ENCODE results near the gene FGD2.

The FGD2 gene

DNA sequence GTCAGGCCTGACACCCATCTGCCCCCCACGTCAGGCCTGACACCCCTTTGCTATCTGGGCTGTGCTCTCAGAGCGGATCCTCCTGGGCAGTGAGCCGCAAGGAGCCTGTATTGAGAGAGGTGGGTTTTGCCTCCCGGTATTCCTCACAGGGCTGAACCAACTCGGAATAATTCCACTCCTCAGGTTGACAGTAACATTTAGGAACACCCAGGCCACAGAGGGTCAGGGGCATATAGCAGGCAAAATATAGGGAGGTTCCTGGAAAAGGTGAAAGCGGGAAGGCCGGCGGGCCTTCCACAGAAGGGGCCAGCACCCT lies 6.8 kb upstream of the FGD2 start:
- no peak for DNase-seq

DNA sequence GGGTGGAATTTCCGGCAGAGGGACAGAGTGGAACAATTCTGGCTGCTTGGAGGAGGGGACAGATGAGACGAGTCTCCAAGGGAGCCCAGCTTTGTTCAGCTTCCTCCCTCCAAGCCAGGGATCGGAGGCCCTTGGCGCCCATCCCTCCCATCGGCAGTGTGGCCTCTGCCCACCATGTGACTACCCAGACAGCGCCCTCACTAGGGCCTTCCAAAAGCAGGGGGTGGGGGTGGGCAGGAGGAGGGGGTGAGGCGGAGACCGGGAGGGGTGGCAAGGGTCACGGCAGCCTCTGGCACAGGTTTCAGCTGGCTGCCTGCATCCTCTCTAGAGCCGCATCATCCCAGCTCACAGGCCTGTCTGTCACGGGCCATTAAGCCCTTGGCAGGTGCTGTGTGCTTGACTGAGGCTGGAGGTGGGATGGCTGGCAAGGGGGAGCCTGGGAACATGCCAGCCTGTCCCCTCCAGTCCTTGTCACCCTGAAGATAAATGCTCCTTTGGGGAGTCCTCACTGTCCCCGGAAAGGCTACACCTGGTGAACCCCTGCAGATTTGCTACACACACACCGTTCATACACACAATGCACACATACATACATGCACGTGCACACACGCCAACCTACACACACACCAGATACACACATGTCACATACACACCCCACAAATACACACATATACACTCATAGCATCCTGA lies 6.2 kb upstream of the FGD2 start:
- peak; percentile 89 for DNase-seq

DNA sequence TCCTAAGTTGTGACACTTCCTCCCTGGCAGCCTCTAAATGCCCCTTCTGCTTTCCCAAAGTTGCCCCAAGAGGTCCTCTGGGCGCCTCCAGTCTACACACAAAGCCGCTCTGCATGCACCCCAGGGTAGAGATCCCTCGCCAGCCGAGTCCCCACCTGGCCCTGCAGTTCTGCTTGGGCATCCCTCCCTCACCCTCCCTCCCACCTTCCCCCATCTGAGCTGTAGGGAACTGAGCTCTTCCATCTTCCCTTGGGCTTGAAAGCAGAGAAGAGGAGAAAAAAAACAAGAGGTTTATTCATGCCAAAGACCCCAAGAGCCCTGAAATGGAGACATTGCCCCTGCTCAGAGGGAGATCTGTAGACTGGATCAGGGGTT lies 5.7 kb upstream of the FGD2 start:
- peak; percentile 26 for DNase-seq

DNA sequence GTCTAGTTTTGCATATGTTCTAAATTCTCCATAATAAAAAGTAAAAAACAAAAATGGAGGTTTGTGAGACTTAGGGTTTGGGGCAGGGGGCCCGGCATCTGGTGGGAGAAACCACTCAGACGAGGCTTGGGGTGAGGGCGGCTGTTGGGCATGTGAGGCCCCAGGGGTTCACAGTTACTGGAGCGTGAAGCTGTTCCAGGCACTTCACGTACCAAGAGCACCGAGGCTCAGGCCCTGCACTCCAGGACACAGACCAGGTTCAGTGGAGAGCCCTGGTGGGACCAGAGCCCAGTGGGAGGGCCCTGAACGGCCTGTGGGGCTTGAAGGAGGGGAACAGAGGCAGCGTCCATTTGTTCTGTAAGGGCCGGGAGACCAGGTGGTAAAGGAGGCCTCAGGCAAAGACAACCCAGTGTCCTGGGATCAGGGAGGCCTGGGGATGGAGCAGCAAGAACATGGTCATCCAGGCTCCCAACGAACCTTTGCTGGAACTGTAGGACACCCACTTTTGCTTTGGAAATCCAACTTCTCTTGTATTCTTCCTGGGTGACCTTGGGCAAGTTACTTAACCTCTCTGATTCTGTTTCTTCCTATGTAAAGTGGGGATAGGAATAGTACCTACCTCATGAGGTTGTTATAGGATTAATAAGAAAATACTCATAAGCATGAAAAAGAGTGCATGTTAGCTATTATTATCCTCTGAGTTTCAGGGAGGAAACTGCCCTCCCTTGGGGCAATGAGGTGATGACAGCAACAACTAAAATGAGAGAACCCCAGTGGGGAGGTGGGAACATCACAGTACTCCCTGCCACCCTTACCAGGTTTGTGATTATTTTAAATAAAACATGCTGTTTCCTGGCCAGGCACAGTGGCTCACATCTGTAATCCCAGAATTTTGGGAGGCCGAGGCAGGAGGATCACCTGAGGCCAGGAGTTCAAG lies 1.1 kb upstream of the FGD2 start:
- DNase-seq, result no peak

DNA sequence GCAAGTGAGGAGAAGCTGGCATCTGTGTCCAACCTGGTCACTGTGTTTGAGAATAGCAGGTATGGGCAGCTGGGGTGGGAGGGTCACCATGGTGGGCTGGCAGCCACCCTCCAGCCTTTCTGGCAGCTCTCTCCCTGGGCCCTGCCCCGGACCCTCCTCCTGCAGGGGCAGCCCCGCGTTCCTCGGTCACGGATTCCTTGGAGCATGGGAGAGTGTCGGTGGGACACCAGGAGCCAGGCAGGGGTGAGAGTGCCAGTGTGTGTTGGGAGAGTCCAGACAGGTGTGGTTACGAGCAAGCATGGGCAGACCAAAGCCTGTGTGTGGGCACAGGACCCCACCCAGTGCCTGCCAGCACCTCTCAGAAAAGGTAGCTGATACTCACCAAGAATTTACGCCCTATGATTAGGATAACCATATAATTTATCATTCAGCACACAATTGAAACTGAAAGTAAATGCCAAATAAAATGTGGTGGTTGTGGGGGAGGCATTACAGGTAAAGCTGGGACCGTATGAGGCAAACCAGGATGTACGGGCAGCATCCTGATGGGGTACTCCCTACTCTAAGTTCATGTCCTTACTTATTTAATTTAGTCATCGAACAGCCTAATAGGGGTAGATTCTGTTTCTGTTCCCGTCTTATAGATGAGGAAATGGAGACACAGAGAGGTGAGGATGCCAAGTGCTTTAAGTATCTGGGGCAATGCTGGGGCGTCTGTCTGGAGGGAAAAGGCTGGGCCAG lies 542 bp downstream of the FGD2 start:
- DNase-seq, result no peak

DNA sequence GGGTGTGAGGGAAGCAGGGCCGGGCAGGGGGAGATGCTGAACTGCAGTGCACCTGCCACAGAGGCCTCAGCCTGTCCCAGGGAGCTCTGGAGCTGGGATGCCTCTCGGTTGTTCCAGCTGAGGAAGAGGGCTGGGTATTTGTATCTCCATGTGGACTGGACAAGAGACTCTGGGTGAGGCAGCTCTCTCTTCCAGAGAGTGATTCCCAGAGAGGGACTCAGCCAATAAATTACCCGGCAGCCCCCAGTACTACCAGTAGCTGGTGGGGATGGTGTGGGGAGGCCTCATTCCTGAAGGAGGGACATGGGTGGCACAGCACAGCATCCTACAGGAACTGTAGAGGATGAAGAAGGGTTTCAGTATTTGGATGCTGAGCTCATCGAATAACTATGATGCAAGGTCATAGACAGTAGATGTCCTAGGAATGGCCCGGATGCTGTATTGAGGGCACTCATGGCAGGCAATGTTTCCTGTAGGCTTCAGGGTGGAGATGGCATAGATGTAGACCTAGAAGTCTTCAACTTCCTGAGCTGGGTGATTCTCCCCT lies 1.4 kb downstream of the FGD2 start:
- DNase-seq, result no peak

DNA sequence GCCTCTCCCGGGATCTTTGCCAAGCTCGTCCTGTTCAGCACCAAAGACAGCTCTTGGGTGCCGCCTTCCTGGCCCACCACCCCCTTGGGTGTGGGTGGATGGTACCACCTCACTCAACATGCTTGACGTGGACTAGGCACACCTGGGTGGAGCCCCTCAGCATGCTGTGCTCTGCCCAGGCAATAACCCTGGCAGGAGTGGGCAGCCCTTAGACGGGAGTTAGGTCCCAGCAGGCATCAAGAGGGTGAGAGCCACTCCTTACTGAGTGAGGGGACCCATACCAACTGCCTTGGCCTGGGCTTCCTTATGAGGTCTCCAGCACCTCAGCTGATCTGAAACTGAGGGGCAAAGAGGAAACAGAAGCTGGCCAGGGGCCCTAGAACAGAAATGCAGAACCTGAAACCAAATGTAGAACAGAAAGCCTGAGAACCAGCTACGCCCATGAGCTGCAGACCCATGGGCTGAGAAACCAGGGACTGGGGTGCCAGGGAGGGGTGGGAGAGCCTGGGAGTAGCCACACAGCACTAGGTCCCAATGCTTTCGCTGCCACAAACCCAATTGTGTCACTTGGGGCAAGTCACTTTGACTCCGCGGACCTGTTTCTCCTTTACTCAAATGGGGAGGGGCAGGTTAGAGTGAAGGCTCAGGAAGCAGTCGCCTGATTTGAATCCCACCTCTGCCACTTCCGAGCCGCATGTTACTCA lies 2.0 kb downstream of the FGD2 start:
- no peak for DNase-seq

DNA sequence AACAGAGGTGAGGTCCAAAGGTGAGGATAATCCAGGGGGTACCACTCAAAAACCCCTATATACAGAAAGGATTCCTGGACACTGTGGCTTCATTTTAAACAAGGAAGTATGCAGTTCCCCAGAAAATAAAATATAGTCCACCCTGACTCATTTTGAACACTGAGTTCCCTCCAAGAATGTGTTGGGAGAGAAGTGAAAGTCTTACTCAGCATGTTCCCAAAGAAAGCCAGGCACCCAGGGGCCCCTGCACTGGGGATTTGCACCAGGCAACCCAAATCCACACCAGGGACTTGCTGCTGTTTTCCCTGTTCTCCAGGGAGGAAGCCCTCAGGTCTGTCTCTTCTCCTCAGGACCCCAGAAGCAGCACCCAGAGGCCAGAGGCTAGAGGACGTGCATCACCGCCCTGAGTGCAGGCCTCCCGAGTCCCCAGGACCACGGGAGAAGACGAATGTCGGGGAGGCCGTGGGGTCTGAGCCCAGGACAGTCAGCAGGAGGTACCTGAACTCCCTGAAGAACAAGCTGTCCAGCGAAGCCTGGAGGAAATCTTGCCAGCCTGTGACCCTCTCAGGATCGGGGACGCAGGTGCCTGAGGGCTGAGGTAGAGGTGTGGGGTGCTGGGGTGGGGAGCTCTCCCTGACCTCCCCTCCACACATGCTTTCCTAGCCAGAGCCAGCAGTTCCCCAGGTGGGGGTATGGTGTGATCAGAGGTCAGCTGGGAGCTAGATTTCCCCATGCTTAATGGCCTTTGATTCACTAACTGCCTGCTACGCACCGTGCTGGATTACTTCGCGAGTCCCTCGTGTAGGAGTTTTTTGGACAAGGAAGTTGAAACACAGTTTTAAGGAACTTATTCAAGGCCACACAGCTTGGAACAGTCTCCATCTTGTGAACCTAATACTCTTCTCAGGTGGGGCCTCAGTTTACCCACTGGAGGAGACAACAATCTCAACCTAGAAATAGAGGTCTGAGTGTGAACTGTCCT lies 3.3 kb downstream of the FGD2 start:
- no peak for DNase-seq

DNA sequence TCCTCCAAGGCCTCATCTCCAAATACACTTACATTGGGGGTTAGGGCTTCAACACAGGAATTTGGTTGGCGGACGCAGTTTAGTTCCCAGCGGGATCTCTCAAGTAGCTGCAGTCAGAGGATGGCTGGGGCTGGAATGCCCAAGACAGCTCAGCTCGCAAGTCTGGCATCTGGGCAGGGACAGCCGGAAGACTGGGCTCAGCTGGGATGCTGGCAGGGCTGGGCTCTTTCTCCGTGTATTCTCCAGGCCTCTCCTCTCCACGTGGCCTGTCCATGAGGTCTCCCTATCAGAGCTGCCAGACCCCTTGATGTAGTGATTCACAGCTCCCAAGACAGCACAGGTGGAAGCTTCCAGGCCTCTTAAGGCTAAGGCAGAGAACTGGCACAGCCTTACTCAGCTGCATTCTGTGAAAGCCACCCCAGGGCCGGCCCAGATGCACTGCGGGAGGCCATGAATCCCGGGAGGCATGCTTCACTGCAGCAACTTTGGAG lies 5.0 kb downstream of the FGD2 start:
- DNase-seq, result no peak

DNA sequence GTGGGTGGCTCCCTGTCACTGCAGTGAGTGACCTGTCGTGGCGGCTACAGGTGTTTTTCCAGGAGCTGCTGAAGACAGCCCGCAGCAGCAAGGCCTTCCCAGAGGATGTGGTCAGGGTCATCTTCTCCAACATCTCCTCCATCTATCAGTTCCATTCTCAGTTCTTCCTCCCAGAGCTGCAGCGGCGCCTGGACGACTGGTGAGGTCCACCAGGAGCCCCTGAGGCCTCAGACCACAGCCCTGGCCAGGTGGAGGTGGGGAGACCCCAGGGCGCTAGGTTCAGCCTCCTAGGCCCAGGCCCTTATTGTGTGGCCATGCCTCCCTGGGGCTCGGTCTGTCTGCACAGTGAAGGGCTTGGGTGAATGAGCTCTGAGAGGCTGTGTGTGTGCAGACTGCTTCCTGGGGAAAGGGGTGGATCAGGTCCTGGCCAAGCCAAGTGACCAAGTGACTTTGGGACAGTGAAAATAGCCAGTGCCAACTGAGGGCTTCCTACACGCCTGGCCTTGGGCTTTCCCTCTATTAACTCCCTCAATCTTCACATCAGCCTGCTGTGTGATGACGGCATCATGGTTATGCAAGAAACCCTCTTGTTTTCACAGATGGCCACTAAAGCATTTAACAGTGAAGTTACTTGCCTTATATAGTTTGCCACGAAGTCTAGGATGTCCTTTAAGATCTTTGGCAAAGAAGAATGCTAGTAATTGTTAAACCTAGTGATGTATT lies 6.4 kb downstream of the FGD2 start:
- DNase-seq, result no peak

DNA sequence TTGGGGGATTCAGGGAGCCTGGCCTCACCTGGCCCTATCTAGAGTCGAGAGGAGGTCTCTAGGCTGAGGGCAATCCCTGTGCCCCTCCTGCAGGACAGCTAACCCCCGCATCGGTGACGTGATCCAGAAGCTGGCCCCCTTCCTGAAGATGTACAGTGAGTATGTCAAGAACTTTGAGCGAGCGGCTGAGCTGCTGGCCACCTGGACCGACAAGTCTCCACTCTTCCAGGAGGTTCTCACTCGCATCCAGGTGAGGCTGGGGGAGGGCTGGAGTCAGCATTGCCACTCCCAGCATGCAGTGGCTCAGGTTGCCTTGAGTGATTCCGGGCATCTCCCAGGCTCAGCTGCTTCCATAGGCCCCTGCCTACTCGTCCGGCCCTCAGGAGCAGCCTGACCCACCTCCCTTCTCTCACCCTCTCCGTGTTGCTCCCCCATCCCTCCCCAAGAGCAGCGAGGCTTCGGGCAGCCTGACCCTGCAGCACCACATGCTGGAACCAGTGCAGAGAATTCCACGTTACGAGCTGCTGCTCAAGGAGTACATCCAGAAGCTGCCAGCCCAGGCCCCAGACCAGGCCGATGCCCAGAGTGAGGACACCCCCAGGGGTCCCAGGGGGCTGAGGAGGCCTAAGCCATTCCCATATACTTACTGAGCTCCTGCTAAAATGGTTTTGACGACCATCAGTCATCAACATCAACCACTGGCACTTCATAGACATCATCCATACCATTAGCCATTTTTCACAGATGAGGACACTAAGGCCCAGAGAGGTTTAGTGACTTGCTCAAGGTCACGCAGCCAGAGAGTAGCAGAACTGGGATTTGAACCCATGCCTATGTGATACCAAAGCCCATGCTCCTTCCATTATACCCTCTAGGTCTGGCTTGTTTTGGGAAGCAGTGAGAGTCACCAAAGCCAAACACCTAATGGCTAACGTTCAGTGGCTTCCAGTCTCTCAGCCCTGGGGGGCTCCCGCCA lies 8.3 kb downstream of the FGD2 start:
- DNase-seq, result no peak

DNA sequence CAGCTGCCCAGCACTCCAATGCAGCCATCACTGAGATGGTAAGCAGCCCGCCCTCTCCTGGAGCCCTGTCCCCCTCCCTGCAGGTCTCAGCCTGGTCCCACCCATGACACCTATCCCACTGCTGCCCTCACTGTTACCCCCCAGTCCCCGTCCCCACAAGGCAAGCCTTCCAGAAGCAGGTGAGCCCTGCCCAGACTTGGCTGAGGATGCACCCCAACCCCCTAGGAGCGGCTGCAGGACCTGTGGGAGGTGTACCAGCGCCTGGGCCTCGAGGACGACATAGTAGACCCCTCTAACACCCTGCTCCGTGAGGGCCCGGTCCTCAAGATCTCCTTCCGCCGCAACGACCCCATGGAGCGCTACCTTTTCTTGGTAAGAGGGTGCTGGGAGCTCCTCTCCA lies 9.2 kb downstream of the FGD2 start:
- DNase-seq, result no peak

DNA sequence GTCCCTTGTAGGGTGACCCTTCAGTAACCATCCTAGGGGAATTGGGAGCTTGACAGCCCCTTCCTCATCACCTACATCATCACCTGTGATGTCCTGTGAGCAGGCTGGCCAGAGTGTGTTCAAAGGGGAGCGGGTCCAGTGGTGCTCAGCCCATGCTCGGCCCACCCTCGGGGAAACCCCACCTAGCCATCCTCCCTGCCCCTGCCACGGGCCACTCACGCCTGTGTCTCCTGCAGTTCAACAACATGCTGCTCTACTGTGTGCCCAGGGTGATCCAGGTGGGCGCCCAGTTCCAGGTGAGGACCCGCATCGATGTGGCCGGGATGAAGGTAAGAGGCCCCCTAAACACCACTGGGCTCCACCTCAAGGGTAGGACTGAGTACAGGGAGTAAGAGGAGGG lies 10.1 kb downstream of the FGD2 start:
- no peak for DNase-seq

DNA sequence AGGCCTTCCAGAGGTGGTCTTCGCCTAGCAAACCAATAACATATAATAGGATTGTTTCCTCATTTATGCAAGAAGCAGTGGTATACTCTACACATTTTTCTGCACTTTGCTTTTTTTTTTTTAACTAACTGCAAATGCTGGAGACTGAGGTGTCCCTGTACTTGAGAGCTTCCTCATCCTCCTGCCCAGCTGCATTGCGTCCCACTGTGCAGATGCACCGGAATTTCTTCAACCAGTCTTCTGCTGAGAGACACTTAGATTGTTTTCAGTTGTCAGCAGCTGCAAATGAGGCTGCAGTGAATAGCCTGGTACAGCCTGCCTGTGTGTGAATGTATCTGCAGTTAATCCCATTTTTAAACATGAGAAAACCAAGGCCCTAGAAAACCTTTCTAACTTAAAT lies 11.5 kb downstream of the FGD2 start:
- DNase-seq, result no peak

DNA sequence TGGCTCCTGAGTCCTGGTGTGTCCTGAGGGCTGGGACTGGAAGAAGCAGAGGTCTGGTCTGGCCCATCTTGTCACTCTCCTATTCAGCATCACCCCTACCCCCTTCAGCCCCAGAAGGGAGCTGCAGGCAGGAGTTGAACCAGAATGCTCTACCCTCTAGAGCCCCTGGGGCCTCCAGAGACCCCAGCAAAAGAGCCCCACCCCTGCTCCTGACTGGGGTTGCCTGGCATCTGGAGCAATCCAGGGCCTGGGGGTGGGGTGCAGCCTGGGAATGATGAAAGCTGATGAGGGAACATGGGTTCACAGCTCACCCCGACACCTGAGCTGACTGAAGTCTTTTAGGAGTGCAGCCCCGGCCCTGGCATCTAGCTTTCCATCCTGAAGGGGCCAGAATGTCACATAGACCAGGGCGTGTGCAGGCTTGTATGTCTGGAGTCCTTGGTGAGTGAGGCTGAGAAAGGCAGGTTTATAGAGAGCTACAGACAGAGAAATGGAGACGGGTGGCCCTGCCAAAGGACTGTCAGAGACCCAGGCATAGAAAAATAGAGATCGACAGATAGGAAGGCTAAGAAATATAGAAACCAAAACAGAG lies 12.2 kb downstream of the FGD2 start:
- DNase-seq, result peak; percentile 55

DNA sequence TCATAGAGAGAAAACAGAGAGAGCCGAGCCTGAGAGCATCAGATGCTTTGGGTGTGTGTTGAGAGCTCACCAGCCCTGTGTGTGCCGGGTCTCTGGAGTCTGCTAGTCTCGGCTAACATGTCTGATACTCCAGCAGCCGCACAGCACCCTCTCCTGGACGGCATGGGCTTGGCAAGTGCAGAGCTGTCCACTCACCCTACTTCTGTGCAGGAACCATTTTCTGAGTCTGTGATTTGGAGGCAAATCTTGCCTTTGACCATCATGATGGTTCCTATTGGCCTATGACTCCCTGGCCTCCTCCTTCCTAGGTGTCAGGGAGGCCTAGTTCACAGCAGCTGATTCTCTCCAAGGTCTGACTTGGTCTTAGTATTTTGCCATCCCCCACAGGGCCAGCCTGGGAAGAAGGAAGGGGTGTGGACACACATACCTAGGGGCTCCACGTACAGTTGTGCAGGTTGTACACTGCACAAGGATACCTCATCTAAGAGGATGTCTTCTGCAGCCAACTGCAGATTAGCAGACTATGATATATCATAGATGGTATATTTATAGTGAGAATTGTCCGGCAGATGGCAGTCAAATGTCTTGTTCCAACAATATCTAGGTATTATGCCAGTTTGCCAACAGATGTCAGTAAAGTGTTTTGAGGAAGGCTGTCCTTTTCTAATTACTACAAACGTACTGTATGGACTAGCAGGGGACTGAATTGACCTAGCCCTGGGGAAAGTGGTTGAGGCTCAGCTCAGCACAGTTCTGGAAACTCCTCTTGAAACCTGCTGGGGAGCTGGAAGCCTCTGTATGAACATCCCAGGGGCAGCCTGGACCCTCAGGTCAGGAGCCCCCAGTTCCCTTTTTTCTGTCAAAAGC lies 13.0 kb downstream of the FGD2 start:
- DNase-seq, result peak; percentile 85

DNA sequence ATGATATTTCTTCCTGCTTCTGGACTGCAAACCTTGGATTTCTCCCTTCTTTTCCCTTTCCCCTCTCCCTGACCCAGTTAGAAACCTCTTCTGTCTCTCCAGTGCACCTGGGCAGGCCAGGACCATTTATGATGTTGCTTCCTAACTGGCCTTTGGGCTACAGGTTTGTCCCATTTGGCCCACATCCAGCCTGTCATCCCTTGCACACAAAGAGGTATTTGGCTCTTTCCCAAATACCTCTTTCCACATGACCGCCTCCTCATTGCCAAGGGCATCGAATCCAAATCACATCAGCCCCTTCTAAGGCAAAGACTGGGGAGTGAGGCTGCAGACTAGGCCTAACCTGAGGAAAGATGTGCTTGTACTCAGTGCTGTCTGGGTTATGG lies 13.6 kb downstream of the FGD2 start:
- DNase-seq, result peak; percentile 89

DNA sequence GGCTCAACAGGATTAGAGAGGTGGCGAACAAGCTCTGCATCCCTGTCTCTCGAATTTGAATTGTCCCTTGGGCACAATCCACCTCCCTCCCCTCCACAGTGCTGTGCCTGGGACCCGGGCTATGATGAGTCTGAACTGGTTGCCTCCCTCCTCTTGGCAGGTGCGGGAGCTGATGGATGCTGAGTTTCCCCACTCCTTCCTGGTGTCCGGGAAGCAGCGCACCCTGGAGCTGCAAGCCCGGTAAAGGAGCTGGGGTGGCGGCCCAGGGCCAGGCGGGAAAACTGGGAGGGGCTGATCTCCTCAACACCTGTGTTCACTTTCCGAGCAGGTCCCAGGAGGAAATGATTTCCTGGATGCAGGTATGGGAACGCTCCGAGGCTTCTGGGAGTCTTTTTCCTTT lies 14.9 kb downstream of the FGD2 start:
- peak; percentile 35 for DNase-seq
